WERI-Rb-1 (cell line): ENCODE data around the gene SCARF2.

Experiments
- DNase-seq: peaks from one replicate; pipeline ENCODE4 v3.0.0-alpha.2; 2020
- H3K27ac ChIP-seq: fragments of 250-450 bp; sonication (Bioruptor Pico); 2 replicates; pipeline ENCODE4 v1.5.1; 2020; ENCODE audit warnings: mild to moderate bottlenecking, moderate library complexity
- H3K27me3 ChIP-seq: fragments of 250-450 bp; sonication (Bioruptor Pico); 2 replicates; pipeline ENCODE4 v1.5.1; 2021; ENCODE audit warnings: mild to moderate bottlenecking, low read depth, moderate library complexity; ENCODE audit not compliant: insufficient read depth, severe bottlenecking
- H3K36me3 ChIP-seq: fragments of 250-450 bp; sonication (Bioruptor Pico); 2 replicates; pipeline ENCODE4 v1.5.1; 2020; ENCODE audit warnings: mild to moderate bottlenecking, moderate library complexity
- H3K4me3 ChIP-seq: 2 replicates; pipeline ENCODE4 v1.5.1; 2011; ENCODE audit warnings: low read depth, mild to moderate bottlenecking, control low read depth, low read length
- H3K9me3 ChIP-seq: fragments of 250-450 bp; sonication (Bioruptor Pico); 2 replicates; pipeline ENCODE4 v1.5.1; 2021; ENCODE audit warnings: mild to moderate bottlenecking, moderate library complexity; ENCODE audit not compliant: severe bottlenecking
- TF ChIP-seq, protein P1 (sequence below): IDR thresholded peaks from 2 replicates; pipeline ENCODE4 v1.5.1; 2011; ENCODE audit warnings: low read depth, mild to moderate bottlenecking, control low read depth, inconsistent platforms, low read length

Gene SCARF2

DNA sequence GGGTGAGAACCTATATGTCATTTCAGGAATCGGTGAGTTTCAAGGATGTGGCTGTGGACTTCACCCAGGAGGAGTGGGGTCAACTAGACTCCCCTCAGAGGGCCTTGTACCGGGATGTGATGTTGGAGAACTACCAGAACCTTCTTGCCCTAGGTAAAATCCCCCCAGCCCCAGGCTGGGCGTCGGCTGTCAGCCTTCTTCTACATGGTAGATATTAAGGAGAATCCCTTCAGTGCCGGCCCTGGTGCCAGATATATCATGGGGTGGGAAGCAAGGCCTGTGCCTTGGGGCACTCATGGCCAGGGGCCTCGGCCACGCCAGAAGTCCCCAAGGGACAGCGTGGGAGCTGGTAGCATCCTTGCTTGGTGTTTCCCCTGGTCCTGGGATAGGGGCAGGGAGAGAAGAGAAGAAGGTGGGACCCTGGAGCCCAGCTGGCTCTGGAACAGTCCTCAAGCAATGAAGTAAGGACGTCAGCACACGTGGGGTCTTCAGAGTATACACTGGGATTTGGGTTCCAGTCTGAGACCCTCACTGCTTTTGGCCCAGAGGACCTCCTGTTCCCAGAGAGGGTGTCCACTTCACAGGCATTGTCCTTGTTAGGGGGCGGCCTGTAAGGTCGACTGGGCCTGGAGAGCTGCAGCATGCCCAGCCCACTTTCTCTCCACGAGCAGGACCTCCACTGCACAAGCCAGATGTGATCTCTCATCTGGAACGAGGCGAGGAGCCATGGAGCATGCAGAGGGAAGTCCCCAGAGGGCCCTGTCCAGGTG, 36.8 kb downstream of the SCARF2 start:
- Histone ChIP-seq H3K27me3 (no peaks in the 10 kb centered on the region), H3K9me3 (no peaks in the 10 kb centered on the region), H3K4me3 (no peak overlapping the region), H3K36me3 (peaks cover 31% of the 10 kb centered on the region), H3K27ac (no peak overlapping the region)
- no peak for DNase-seq
- TF ChIP-seq, protein P1, sequence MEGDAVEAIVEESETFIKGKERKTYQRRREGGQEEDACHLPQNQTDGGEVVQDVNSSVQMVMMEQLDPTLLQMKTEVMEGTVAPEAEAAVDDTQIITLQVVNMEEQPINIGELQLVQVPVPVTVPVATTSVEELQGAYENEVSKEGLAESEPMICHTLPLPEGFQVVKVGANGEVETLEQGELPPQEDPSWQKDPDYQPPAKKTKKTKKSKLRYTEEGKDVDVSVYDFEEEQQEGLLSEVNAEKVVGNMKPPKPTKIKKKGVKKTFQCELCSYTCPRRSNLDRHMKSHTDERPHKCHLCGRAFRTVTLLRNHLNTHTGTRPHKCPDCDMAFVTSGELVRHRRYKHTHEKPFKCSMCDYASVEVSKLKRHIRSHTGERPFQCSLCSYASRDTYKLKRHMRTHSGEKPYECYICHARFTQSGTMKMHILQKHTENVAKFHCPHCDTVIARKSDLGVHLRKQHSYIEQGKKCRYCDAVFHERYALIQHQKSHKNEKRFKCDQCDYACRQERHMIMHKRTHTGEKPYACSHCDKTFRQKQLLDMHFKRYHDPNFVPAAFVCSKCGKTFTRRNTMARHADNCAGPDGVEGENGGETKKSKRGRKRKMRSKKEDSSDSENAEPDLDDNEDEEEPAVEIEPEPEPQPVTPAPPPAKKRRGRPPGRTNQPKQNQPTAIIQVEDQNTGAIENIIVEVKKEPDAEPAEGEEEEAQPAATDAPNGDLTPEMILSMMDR = no peak

DNA sequence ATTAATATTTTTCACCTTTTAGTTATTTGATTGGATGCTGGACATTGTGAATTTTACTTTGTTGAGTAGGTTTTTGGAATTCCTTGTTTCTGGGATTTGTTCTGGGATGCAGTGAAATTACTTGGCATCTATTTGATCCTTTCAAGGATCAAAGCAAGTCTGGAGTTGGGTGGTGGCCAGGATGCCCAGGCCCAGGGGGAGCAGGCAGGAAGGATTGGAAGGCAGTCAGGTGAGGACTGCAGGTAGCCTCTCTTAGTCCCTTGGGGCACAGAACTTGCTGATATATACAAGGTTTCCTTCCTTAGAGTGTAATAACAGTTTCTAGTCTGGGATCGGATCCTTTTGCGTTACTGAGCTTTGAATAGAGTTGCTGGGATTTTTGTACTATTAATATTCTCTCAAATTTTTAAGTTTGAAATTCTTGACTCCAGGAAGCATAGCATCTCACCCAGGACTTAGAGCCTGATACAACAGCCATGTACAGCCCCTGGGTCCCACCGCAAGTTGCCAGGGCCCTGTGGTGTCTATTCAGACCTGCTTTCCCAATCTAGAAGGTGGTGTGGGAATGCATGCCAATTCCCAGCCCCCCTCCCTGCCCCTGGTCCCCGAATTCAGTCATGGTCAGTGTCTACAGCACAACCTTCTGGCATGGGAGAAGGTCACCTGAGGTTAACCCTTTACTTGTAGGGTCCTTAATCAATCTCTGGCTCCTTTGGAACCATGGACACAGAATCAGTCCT, 37.6 kb downstream of the SCARF2 start:
- no peak overlapping the region for H3K27ac ChIP-seq
- DNase-seq = no peak
- no peak overlapping the region for H3K4me3 ChIP-seq
- TF ChIP-seq, protein P1 = no peak
- H3K36me3 ChIP-seq = peaks cover 24% of the 10 kb centered on the region
- H3K27me3 ChIP-seq = no peaks in the 10 kb centered on the region
- H3K9me3 ChIP-seq = no peaks in the 10 kb centered on the region

DNA sequence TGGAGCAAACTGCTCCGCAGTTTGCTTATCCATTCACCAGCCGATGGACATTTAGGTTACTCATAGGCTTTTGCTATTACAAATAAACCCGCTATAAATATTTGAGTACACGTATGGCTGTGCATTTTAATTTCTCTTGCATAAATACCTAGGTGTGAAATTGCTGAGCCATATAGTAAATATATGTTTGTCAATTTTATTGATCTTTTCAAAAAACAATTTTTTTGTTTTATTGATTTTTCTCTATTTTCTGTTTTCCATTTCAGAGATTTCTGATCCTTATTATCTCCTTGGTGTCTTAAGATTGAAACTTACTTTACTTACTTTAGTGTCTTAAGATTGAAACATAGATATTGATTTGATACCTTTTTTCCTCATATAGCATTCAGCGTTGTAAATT, 39.2 kb downstream of the SCARF2 start:
- DNase-seq = no peak
- TF ChIP-seq, protein P1 = no peak
- Histone ChIP-seq H3K36me3 (peaks cover 21% of the 10 kb centered on the region), H3K27me3 (no peaks in the 10 kb centered on the region), H3K9me3 (no peaks in the 10 kb centered on the region), H3K4me3 (no peak overlapping the region), H3K27ac (no peak overlapping the region)

DNA sequence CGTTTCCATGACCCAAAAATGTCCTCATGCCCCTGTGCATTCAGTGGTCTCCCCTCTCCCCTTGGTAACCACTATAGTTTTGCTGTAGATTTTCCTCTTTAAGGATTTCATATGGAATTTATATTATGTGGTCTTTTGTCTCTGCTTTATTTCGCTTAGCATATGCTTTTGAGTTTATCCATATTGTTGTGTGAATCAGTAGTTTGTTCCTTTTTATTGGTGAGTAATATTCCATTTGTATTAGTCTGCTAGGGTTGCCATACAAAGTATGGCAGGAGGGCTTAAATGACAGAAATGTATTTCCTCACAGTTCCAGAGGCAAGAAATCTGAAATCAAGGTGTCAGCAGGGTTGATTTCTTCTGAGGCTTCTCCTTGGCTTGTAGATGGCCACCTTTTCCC, 40.1 kb downstream of the SCARF2 start:
- Histone ChIP-seq H3K36me3 (peaks cover 15% of the 10 kb centered on the region), H3K4me3 (no peak overlapping the region), H3K27ac (no peak overlapping the region), H3K27me3 (no peaks in the 10 kb centered on the region), H3K9me3 (no peaks in the 10 kb centered on the region)
- no peak for DNase-seq
- TF ChIP-seq, protein P1 = no peak

DNA sequence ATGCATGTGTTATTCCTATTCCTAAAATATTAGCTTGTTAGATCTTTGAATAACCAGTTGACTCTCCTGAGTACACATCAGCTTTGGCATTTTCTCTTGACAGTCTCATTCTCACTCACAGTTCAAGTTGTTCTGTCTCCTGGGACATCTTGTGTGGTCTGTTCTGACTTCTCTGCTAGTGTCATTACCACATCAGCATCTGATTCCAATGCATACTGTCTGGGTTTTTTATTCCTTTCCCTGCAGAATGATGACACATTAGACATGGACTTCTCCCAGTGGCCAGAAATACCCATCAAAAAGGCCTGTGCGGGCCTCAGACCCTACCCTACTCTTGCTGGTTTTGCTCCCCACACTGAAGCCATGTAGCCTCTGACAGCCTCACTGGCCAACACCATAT, 41.0 kb downstream of the SCARF2 start:
- Histone ChIP-seq H3K36me3 (peaks cover 12% of the 10 kb centered on the region), H3K4me3 (no peak overlapping the region), H3K27ac (no peak overlapping the region), H3K27me3 (no peaks in the 10 kb centered on the region), H3K9me3 (no peaks in the 10 kb centered on the region)
- no peak for DNase-seq
- TF ChIP-seq, protein P1 = no peak
